ENCODE data around the gene ABHD17A. TPM values are rescaled to one million over a fixed set of nuclear protein-coding genes. Genes with fewer than 3 reads are reported as not detected.

ABHD17A gene
- total and polyA plus RNA-seq, 9 of the 15 experiments (the other 6 are each of a cell fraction or from before 2014, with no cell fraction given) = 0.04 to 135 (median 21.8) TPM; not detected in 1

DNA sequence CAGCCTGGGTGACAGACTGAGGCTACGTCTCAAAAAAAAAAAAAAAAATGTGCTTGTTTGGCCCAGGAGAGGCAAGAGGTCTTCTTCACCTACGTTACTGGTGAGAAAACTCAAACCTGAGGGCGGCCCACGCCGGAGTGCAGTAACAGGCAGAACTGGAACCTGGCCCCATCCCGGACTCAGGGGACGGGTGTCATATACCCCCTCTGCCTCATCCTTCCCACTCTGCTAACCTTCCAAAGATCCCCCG, 19.5 kb upstream of the ABHD17A start (continued):
- TF ChIP-seq, protein P1, sequence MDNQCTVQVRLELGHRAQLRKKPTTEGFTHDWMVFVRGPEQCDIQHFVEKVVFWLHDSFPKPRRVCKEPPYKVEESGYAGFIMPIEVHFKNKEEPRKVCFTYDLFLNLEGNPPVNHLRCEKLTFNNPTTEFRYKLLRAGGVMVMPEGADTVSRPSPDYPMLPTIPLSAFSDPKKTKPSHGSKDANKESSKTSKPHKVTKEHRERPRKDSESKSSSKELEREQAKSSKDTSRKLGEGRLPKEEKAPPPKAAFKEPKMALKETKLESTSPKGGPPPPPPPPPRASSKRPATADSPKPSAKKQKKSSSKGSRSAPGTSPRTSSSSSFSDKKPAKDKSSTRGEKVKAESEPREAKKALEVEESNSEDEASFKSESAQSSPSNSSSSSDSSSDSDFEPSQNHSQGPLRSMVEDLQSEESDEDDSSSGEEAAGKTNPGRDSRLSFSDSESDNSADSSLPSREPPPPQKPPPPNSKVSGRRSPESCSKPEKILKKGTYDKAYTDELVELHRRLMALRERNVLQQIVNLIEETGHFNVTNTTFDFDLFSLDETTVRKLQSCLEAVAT (IDR thresholded peaks at IDR 0.05) = peak in 1 of 2 experiments; percentile 35; a peak in 2 of 4 replicates
- TF ChIP-seq, protein P2, sequence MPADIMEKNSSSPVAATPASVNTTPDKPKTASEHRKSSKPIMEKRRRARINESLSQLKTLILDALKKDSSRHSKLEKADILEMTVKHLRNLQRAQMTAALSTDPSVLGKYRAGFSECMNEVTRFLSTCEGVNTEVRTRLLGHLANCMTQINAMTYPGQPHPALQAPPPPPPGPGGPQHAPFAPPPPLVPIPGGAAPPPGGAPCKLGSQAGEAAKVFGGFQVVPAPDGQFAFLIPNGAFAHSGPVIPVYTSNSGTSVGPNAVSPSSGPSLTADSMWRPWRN (IDR thresholded peaks at IDR 0.05; ENCODE audit: low read depth) = no peak
- no peak for TF ChIP-seq ZFP36 (IDR thresholded peaks at IDR 0.05; ENCODE audit: low read depth, low read length, partially characterized antibody)
- TF ChIP-seq KAT7 (CRISPR knock-in tag; IDR thresholded peaks at IDR 0.05; ENCODE audit: borderline replicate concordance) = 0 out of 2 replicates have a peak, but pooled peaks have one; percentile 18

GRCh38 chr19:1902923-1903322, 17.6 kb upstream of the ABHD17A start:
- Histone ChIP-seq H3K4me1 (replicated peaks in 1 of 2; ENCODE audit: control insufficient read depth in 2 of 2, insufficient read depth in 2 of 2, low read length in 2 of 2) (peaks cover 16 to 40% of the 10 kb centered on the region in 2 experiments; a peak in 4 of 5 replicates), H2AFZ (ENCODE audit: low read depth, low read length) (no peak overlapping the region), H3K27ac (ENCODE audit: extremely low read depth, low read depth, low read length) (no peak overlapping the region), H3K9ac (ENCODE audit: insufficient read depth in 1 of 2, low read depth in 2 of 2, low read length in 2 of 2) (no peak overlapping the region), H3K79me2 (ENCODE audit: control insufficient read depth, insufficient read depth, low read length) (peaks cover 25% of the 10 kb centered on the region), H3K27me3 (ENCODE audit: control insufficient read depth in 2 of 2, insufficient read depth in 2 of 2, low read length in 2 of 2) (no peaks in the 10 kb centered on the region), H3K9me3 (replicated peaks; ENCODE audit: control insufficient read depth, insufficient read depth, low read depth, low read length) (no peaks in the 10 kb centered on the region), H3K9me1 (ENCODE audit: control insufficient read depth, insufficient read depth, low read length) (no peaks in the 10 kb centered on the region), H3K36me3 (ENCODE audit: control insufficient read depth, insufficient read depth, low read length) (peaks cover 15% of the 10 kb centered on the region; the same call in 1 of the 3 replicates), H3K4me2 (ENCODE audit: insufficient read depth, low read length) (no peak overlapping the region), H3K4me3 (no peak overlapping the region), H4K20me1 (replicated peaks; ENCODE audit: control insufficient read depth, insufficient read depth, low read length) (no peaks in the 10 kb centered on the region)
- in situ Hi-C loops (cut with MboI) (no loop called here), intact Hi-C loops (cut with micrococcal nuclease) (no loop called here)
- ChIA-PET POLR2A (no interaction called here), CTCF (ENCODE audit: low intra/inter-chr PET ratio) (no interaction called here)
- ATAC-seq = no peak
- TF ChIP-seq CEBPB (tag; IDR thresholded peaks at IDR 0.05) (peak; percentile 53), CEBPG (CRISPR knock-in tag; IDR thresholded peaks at IDR 0.05) (peak; percentile 21; the same call in 1 of the 2 replicates), CEBPG (tag; conservative IDR thresholded peaks at IDR 0.05 in 1 of 2, IDR thresholded peaks at IDR 0.05 in 1 of 2) (no peak), ZNF354B (CRISPR knock-in tag; IDR thresholded peaks at IDR 0.05) (no peak), ZNF282 (CRISPR knock-in tag; IDR thresholded peaks at IDR 0.05) (no peak), U2AF2 (optimal IDR thresholded peaks at IDR 0.05; ENCODE audit: low read depth, low read length) (no peak), HNRNPLL (IDR thresholded peaks at IDR 0.05; ENCODE audit: low read depth, low read length, poor library complexity, severe bottlenecking) (no peak), MED1 (CRISPR knock-in tag; IDR thresholded peaks at IDR 0.05; ENCODE audit: borderline replicate concordance) (no peak)
- TF ChIP-seq, protein P3, sequence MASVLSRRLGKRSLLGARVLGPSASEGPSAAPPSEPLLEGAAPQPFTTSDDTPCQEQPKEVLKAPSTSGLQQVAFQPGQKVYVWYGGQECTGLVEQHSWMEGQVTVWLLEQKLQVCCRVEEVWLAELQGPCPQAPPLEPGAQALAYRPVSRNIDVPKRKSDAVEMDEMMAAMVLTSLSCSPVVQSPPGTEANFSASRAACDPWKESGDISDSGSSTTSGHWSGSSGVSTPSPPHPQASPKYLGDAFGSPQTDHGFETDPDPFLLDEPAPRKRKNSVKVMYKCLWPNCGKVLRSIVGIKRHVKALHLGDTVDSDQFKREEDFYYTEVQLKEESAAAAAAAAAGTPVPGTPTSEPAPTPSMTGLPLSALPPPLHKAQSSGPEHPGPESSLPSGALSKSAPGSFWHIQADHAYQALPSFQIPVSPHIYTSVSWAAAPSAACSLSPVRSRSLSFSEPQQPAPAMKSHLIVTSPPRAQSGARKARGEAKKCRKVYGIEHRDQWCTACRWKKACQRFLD (CRISPR knock-in tag; IDR thresholded peaks at IDR 0.05) = no peak
- 88% methylated on average over 6 of the region's 6 CpGs for WGBS (ENCODE audit: insufficient coverage, low coverage, missing lambda C conversion rate)
- FAIRE-seq = no peak
- BruUV-seq (replicated peaks) = no TSS peak
- DNase-seq (ENCODE audit: extremely low read depth in 1 of 4, low spot score in 3 of 4) = no peak

Measured in K562 (cell line).